ENCODE data around the gene ANGPTL8.

DNA sequence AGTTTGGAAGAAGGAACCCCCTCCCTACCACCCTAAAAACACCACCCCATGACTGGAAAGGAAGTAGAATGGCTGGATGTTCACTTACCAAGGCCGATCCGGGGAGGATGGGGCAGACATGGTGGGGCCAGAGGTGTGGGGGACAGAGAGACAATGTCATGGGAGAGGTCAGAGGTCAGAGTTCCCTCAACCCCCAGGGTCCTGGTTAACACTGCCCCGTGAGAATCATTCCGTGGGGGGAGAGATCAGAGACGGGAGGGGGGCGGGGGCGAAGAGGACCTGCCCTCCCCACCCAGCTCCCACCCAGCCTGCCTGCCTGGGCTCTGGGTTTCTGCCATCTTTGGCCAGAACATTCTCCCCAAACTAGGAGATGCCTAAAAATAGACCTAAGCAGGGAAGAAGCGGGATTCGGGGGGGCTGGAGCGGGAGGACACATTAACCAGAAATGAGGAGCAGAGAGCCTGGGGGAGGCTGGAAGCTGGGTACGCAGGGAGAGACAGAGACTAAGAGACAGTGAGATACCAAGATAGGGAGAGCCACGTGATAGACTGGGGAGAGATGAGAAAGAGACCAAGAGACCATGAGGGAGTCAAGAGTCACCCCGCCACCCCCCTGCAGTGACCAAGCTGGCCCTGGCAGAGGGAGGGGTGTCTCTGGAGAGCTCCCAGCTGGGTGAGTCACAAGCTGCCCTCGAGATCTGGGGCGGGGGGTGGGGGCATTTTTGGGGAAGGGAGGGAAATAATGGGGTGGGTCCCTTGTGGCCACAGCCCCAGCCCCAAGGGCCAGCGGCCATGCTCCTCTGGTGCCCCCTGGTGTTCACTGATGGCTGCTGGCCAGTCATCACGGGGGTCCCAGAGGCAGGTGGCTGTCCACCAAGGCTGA, 36.0 kb upstream of the ANGPTL8 start:
- TF ChIP-seq FOXA1 (IDR thresholded peaks at IDR 0.05) (no peak), TAF1 (conservative IDR thresholded peaks at IDR 0.05) (no peak)
